HEK293 (cell line): ENCODE results near the gene ERO1B.

Experiments
- BCL11B ChIP-seq: fragments of 450-650 bp; formaldehyde crosslinking; IDR thresholded peaks from 2 replicates; pipeline ENCODE4 v1.5.1; 2016; ENCODE audit warnings: low read depth, missing biosample characterization, missing genetic modification characterization
- GLIS1 ChIP-seq: fragments of 450-650 bp; formaldehyde crosslinking; IDR thresholded peaks from 2 replicates; pipeline ENCODE4 v1.5.1; 2016; ENCODE audit warnings: missing biosample characterization, missing genetic modification characterization
- HOXC10 ChIP-seq: sonication (generic); formaldehyde crosslinking; IDR thresholded peaks from 2 replicates; pipeline ENCODE4 v1.8.1; 2023; ENCODE audit warnings: mild to moderate bottlenecking, missing genetic modification reagents
- KLF1 ChIP-seq: fragments of 450-650 bp; formaldehyde crosslinking; IDR thresholded peaks from 2 replicates; pipeline ENCODE4 v1.5.1; 2016; ENCODE audit warnings: missing biosample characterization, missing genetic modification characterization
- KLF8 ChIP-seq: fragments of 450-650 bp; formaldehyde crosslinking; IDR thresholded peaks from 2 replicates; pipeline ENCODE4 v1.5.1; 2016; ENCODE audit warnings: missing biosample characterization, missing genetic modification characterization
- PRDM1 ChIP-seq: fragments of 450-650 bp; formaldehyde crosslinking; IDR thresholded peaks from 2 replicates; pipeline ENCODE4; 2016; ENCODE audit warnings: missing biosample characterization, missing genetic modification characterization
- PRDM6 ChIP-seq: fragments of 450-650 bp; formaldehyde crosslinking; IDR thresholded peaks from 2 replicates; pipeline ENCODE4 v1.5.1; 2017; ENCODE audit warnings: missing biosample characterization, missing genetic modification characterization
- ZBTB48 ChIP-seq: fragments of 450-650 bp; formaldehyde crosslinking; IDR thresholded peaks from 2 replicates; pipeline ENCODE4 v1.5.1; 2016; ENCODE audit warnings: missing biosample characterization, missing genetic modification characterization
- ZNF114 ChIP-seq: fragments of 450-650 bp; formaldehyde crosslinking; IDR thresholded peaks from 2 replicates; pipeline ENCODE4 v1.5.0; 2017; ENCODE audit warnings: missing biosample characterization, missing genetic modification characterization
- ZNF155 ChIP-seq: fragments of 450-650 bp; formaldehyde crosslinking; IDR thresholded peaks from 2 replicates; pipeline ENCODE4 v1.5.1; 2016; ENCODE audit warnings: missing biosample characterization, missing genetic modification characterization
- ZNF202 ChIP-seq: fragments of 450-650 bp; formaldehyde crosslinking; IDR thresholded peaks from 2 replicates; pipeline ENCODE4 v1.5.1; 2016; ENCODE audit warnings: missing biosample characterization, missing genetic modification characterization, borderline replicate concordance
- ZNF221 ChIP-seq: fragments of 450-650 bp; formaldehyde crosslinking; IDR thresholded peaks from 2 replicates; pipeline ENCODE4 v1.5.1; 2017; ENCODE audit warnings: missing biosample characterization, missing genetic modification characterization, borderline replicate concordance
- ZNF23 ChIP-seq: fragments of 450-650 bp; formaldehyde crosslinking; IDR thresholded peaks from 2 replicates; pipeline ENCODE4 v1.5.1; 2016; ENCODE audit warnings: missing biosample characterization, missing genetic modification characterization, borderline replicate concordance
- ZNF302 ChIP-seq: fragments of 450-650 bp; formaldehyde crosslinking; IDR thresholded peaks from 2 replicates; pipeline ENCODE4 v1.5.1; 2016; ENCODE audit warnings: missing biosample characterization, missing genetic modification characterization, low read depth
- ZNF311 ChIP-seq: fragments of 450-650 bp; formaldehyde crosslinking; IDR thresholded peaks from 2 replicates; pipeline ENCODE4 v1.5.1; 2017; ENCODE audit warnings: missing biosample characterization, missing genetic modification characterization, borderline replicate concordance
- ZNF488 ChIP-seq: fragments of 450-650 bp; formaldehyde crosslinking; IDR thresholded peaks from 2 replicates; pipeline ENCODE4 v1.5.1; 2016; ENCODE audit warnings: missing biosample characterization, missing genetic modification characterization
- ZNF513 ChIP-seq: fragments of 450-650 bp; IDR thresholded peaks from 2 replicates; pipeline ENCODE4 v1.5.1; 2018; ENCODE audit warnings: missing biosample characterization, missing genetic modification characterization
- ZNF555 ChIP-seq: fragments of 450-650 bp; formaldehyde crosslinking; conservative IDR thresholded peaks from 2 replicates; pipeline ENCODE4 v1.5.1; 2017; ENCODE audit warnings: missing biosample characterization, mild to moderate bottlenecking, missing genetic modification characterization, inconsistent platforms
- ZNF558 ChIP-seq: fragments of 450-650 bp; formaldehyde crosslinking; IDR thresholded peaks from 2 replicates; pipeline ENCODE4 v1.5.1; 2016; ENCODE audit warnings: missing biosample characterization, missing genetic modification characterization
- ZNF600 ChIP-seq: fragments of 450-650 bp; formaldehyde crosslinking; IDR thresholded peaks from 2 replicates; pipeline ENCODE4 v1.5.1; 2016; ENCODE audit warnings: missing biosample characterization, missing genetic modification characterization
- ZNF610 ChIP-seq: fragments of 450-650 bp; formaldehyde crosslinking; IDR thresholded peaks from 2 replicates; pipeline ENCODE4 v1.5.1; 2016; ENCODE audit warnings: missing biosample characterization, missing genetic modification characterization, borderline replicate concordance
- ZNF623 ChIP-seq: fragments of 450-650 bp; formaldehyde crosslinking; IDR thresholded peaks from 2 replicates; pipeline ENCODE4 v1.5.1; 2016; ENCODE audit warnings: missing biosample characterization, missing genetic modification characterization
- ZNF624 ChIP-seq: fragments of 450-650 bp; formaldehyde crosslinking; IDR thresholded peaks from 2 replicates; pipeline ENCODE4 v1.5.1; 2017; ENCODE audit warnings: missing biosample characterization, missing genetic modification characterization
- ZNF664 ChIP-seq: fragments of 450-650 bp; formaldehyde crosslinking; IDR thresholded peaks from 2 replicates; pipeline ENCODE4 v1.5.1; 2016; ENCODE audit warnings: missing biosample characterization, missing genetic modification characterization
- ZNF670 ChIP-seq: fragments of 450-650 bp; formaldehyde crosslinking; IDR thresholded peaks from 2 replicates; pipeline ENCODE4 v1.5.1; 2016; ENCODE audit warnings: missing biosample characterization, missing genetic modification characterization, low read depth
- ZNF704 ChIP-seq: fragments of 450-650 bp; formaldehyde crosslinking; IDR thresholded peaks from 2 replicates; pipeline ENCODE4 v1.5.1; 2016; ENCODE audit warnings: missing biosample characterization, missing genetic modification characterization
- ZNF76 ChIP-seq: fragments of 450-650 bp; formaldehyde crosslinking; IDR thresholded peaks from 2 replicates; pipeline ENCODE4; 2016; ENCODE audit warnings: low read depth, missing biosample characterization, missing genetic modification characterization, borderline replicate concordance
- ZNF776 ChIP-seq: fragments of 450-650 bp; formaldehyde crosslinking; IDR thresholded peaks from 2 replicates; pipeline ENCODE4 v1.5.0; 2017; ENCODE audit warnings: missing biosample characterization, missing genetic modification characterization, borderline replicate concordance
- ZSCAN16 ChIP-seq: fragments of 450-650 bp; formaldehyde crosslinking; IDR thresholded peaks from 2 replicates; pipeline ENCODE4 v1.5.1; 2016; ENCODE audit warnings: missing biosample characterization, missing genetic modification characterization
- TF ChIP-seq, protein P1 (sequence below): fragments of 450-650 bp; formaldehyde crosslinking; IDR thresholded peaks from 2 replicates; pipeline ENCODE4 v1.5.1; 2016; ENCODE audit warnings: missing biosample characterization, missing genetic modification characterization
- TF ChIP-seq, protein P2 (sequence below): fragments of 450-650 bp; formaldehyde crosslinking; IDR thresholded peaks from 2 replicates; pipeline ENCODE4 v1.5.1; 2017; ENCODE audit warnings: missing biosample characterization, missing genetic modification characterization

Gene ERO1B

DNA sequence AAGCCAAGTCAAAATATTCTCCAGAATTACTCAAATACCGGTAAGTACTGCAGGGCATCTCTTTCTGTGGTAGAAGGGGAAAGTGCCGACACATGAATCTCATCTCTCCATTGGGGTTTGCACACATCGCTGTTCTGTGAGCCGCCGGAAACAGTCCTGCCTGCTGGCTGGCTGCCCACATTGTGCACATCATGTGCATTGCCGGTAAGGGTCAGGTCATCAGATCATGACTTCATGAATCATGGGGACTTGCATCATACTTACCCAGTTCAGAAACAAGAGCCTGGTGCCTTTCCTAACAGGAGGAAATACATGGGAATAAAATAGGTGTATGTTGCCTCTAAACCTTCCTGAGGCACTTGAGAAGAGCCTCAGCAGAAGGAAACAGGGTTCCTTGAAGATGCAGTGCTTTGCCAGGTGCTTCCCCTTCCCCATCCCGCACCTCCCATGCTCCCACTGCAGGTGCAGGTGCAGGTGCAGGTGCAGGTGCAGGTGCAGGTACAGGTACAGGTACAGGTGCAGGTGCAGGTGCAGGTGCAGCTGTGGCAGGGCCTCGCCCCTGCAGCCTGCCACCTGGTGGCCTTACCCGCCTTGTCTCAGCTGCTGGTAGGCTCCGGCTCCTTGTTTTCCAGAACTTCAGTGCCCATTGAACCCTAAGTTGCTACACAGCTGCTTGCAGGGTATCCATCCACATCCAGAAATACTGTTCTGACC lies 112.9 kb downstream of the ERO1B start (continued):
- TF ChIP-seq ZSCAN16 (tag by site-specific recombination) = no peak
- no peak for TF ChIP-seq ZNF624 (tag by site-specific recombination)
- TF ChIP-seq ZNF488 (tag by site-specific recombination) = no peak
- no peak for TF ChIP-seq ZNF610
- TF ChIP-seq ZNF670 (tag by site-specific recombination) = no peak
- no peak for TF ChIP-seq ZBTB48 (tag by site-specific recombination)
- no peak for TF ChIP-seq ZNF558 (tag by site-specific recombination)
- no peak for TF ChIP-seq ZNF555
- no peak for TF ChIP-seq ZNF704 (tag by site-specific recombination)
- no peak for TF ChIP-seq ZNF155 (tag by site-specific recombination)
- TF ChIP-seq GLIS1 (tag by site-specific recombination) = no peak
- no peak for TF ChIP-seq BCL11B (tag by site-specific recombination)
- TF ChIP-seq, protein P1, sequence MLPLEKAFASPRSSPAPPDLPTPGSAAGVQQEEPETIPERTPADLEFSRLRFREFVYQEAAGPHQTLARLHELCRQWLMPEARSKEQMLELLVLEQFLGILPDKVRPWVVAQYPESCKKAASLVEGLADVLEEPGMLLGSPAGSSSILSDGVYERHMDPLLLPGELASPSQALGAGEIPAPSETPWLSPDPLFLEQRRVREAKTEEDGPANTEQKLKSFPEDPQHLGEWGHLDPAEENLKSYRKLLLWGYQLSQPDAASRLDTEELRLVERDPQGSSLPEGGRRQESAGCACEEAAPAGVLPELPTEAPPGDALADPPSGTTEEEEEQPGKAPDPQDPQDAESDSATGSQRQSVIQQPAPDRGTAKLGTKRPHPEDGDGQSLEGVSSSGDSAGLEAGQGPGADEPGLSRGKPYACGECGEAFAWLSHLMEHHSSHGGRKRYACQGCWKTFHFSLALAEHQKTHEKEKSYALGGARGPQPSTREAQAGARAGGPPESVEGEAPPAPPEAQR (tag by site-specific recombination) = no peak
- TF ChIP-seq ZNF302 (tag by site-specific recombination) = no peak
- no peak for TF ChIP-seq ZNF623
- no peak for TF ChIP-seq ZNF776
- TF ChIP-seq ZNF76 = no peak
- no peak for TF ChIP-seq PRDM1
- TF ChIP-seq ZNF114 = no peak
- TF ChIP-seq, protein P2, sequence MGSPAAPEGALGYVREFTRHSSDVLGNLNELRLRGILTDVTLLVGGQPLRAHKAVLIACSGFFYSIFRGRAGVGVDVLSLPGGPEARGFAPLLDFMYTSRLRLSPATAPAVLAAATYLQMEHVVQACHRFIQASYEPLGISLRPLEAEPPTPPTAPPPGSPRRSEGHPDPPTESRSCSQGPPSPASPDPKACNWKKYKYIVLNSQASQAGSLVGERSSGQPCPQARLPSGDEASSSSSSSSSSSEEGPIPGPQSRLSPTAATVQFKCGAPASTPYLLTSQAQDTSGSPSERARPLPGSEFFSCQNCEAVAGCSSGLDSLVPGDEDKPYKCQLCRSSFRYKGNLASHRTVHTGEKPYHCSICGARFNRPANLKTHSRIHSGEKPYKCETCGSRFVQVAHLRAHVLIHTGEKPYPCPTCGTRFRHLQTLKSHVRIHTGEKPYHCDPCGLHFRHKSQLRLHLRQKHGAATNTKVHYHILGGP (tag by site-specific recombination) = 0 out of 2 replicates have a peak, but pooled peaks have one; percentile 8
- TF ChIP-seq ZNF600 (tag by site-specific recombination) = peak; percentile 35; the same call in 1 of the 2 replicates
- TF ChIP-seq KLF8 (tag by site-specific recombination) = no peak
- TF ChIP-seq PRDM6 (tag by site-specific recombination) = no peak
- TF ChIP-seq ZNF664 = no peak
- TF ChIP-seq ZNF202 (tag by site-specific recombination) = no peak
- no peak for TF ChIP-seq KLF1 (tag by site-specific recombination)
- TF ChIP-seq ZNF311 (tag by site-specific recombination) = no peak
- TF ChIP-seq HOXC10 (CRISPR knock-in tag) = no peak
- TF ChIP-seq ZNF23 (tag by site-specific recombination) = no peak
- TF ChIP-seq ZNF221 (tag by site-specific recombination) = no peak
- TF ChIP-seq ZNF513 (tag by site-specific recombination) = no peak
